C4-2B (cell line): ENCODE measurements around the gene KCNIP4.

Experiments
- CTCF ChIP-seq: fragments of 450-650 bp; conservative IDR thresholded peaks from 2 replicates; pipeline ENCODE4 v1.5.1; 2017; ENCODE audit warnings: mild to moderate bottlenecking
- ZFX ChIP-seq: fragments of 450-650 bp; IDR thresholded peaks from 2 replicates; pipeline ENCODE4 v1.6.1; 2017

DNA sequence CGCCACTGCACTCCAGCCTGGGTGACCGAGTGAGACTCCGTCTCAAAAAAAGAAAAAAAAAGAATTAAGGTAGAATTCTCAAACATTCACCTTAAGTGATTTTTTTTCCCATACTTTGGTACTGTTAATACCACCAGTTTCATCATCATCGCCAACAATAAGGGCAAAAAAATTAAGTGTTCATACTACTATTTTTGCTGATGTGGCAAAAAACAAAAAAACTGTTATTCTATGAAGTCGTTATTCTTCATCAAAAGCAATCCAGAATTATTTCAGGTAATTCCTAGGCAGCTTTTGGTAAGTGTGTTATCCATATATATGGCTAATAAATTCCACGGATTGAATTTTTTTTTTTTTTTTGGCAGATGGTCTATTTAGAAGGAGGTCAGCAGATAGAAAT lies 85.7 kb downstream of the KCNIP4 start:
- no peak for TF ChIP-seq CTCF
- no peak for TF ChIP-seq ZFX
